ENCODE data around the gene DTD1. TPM values are rescaled to one million over a fixed set of nuclear protein-coding genes. Genes with fewer than 3 reads are reported as not detected.

The DTD1 gene
- total RNA-seq, 1 experiment from 2014 or later: 109 TPM

DNA sequence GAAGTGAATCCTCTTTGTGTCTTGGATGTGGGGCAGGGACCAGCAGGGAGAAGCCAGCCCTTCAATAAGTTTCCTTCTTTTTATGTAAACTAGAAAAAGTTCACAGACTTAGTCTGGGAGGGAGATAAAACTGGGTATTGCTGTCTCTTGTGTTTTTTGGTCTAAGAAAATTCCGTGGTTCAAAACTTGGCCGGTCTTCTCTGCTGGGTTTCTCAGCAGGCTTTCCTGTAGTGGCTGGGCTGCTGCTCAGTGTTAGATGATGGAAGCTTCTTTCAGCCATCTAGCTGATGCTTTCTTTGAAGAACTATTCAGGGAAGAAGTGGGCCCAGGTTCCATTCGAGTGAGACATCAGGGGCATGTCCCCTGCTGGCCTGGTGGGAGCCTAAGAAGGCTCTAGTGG, 155.0 kb downstream of the DTD1 start:
- BruUV-seq (replicated peaks): no TSS peak
- H3K27me3 Mint-ChIP-seq (ENCODE audit: insufficient read depth, unreplicated experiment): no peaks in the 10 kb centered on the region
- no peaks in the 10 kb centered on the region for H3K36me3 Mint-ChIP-seq (ENCODE audit: insufficient read depth, unreplicated experiment)
- TF ChIP-seq, protein P1, sequence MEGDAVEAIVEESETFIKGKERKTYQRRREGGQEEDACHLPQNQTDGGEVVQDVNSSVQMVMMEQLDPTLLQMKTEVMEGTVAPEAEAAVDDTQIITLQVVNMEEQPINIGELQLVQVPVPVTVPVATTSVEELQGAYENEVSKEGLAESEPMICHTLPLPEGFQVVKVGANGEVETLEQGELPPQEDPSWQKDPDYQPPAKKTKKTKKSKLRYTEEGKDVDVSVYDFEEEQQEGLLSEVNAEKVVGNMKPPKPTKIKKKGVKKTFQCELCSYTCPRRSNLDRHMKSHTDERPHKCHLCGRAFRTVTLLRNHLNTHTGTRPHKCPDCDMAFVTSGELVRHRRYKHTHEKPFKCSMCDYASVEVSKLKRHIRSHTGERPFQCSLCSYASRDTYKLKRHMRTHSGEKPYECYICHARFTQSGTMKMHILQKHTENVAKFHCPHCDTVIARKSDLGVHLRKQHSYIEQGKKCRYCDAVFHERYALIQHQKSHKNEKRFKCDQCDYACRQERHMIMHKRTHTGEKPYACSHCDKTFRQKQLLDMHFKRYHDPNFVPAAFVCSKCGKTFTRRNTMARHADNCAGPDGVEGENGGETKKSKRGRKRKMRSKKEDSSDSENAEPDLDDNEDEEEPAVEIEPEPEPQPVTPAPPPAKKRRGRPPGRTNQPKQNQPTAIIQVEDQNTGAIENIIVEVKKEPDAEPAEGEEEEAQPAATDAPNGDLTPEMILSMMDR (IDR thresholded peaks at IDR 0.05; ENCODE audit: insufficient read depth in 1 of 2, low read depth in 1 of 2, low read length in 1 of 2, severe bottlenecking in 1 of 2, unreplicated experiment in 1 of 2): no peak
- POLR2A ChIA-PET: no interaction called here
- no peaks in the 10 kb centered on the region for H3K4me1 Mint-ChIP-seq (ENCODE audit: low read depth, unreplicated experiment)
- intact Hi-C loops (cut with micrococcal nuclease; ENCODE audit: unreplicated experiment): no loop called here
- Histone ChIP-seq H3K4me3 (ENCODE audit: low read depth, low read length) (no peak overlapping the region), H3K9me3 (no peaks in the 10 kb centered on the region), H3K36me3 (ENCODE audit: control insufficient read depth, insufficient read depth, low read length) (no peaks in the 10 kb centered on the region), H3K4me1 (no peaks in the 10 kb centered on the region), H3K27me3 (replicated peaks; ENCODE audit: control insufficient read depth, insufficient read depth, low read length) (no peaks in the 10 kb centered on the region)
- no peak overlapping the region for H3K27ac Mint-ChIP-seq (ENCODE audit: unreplicated experiment)
- H3K9me3 Mint-ChIP-seq (ENCODE audit: unreplicated experiment): no peaks in the 10 kb centered on the region
- CTCF ChIA-PET: no interaction called here
- H3K4me3 Mint-ChIP-seq (ENCODE audit: unreplicated experiment): no peak overlapping the region
- DNase-seq: no peak

DNA sequence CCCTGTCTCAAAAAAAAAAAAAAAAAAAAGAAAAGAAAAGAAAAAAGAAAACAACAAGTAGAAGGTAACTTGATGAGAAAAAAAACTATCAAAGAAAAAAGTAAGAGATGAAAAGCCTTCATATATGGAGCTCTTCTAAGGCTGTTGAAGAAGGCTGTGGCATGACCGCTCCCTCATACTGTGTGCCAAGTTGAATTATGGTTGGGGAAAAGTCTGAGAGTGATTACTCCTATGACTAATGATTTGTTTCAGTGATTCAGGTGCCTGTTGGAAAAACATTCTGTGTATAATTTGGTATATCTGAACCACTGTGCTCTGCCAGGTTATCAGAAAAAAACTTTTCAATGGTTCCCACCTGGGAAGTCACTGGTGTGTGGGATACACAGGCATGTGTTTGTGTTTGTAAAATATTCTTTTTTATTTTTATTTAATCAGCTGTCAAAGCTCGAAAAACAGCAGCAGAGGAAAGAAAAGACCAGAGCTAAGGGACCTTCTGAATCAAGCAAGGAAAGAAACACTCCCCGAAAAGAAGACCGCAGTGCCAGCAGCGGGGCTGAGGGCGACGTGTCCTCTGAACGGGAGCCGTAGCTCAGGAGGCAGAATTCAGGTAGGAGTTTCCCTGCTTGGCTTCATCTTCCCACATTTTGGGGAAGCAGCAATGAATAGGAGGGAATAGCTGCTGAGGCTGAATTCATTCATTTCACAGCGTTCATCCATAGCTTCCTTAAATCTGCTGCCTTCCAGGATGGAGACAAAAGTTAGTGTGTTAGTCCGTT, 156.0 kb downstream of the DTD1 start:
- Histone ChIP-seq H3K4me1 (no peaks in the 10 kb centered on the region), H3K27me3 (replicated peaks; ENCODE audit: control insufficient read depth, insufficient read depth, low read length) (no peaks in the 10 kb centered on the region), H3K9me3 (no peaks in the 10 kb centered on the region), H3K36me3 (ENCODE audit: control insufficient read depth, insufficient read depth, low read length) (no peaks in the 10 kb centered on the region), H3K4me3 (ENCODE audit: low read depth, low read length) (no peak overlapping the region)
- H3K36me3 Mint-ChIP-seq (ENCODE audit: insufficient read depth, unreplicated experiment): no peaks in the 10 kb centered on the region
- no peak for DNase-seq
- H3K4me3 Mint-ChIP-seq (ENCODE audit: unreplicated experiment): no peak overlapping the region
- TF ChIP-seq, protein P1 (IDR thresholded peaks at IDR 0.05; ENCODE audit: insufficient read depth in 1 of 2, low read depth in 1 of 2, low read length in 1 of 2, severe bottlenecking in 1 of 2, unreplicated experiment in 1 of 2): no peak
- intact Hi-C loops (cut with micrococcal nuclease; ENCODE audit: unreplicated experiment): no loop called here
- ChIA-PET POLR2A (no interaction called here), CTCF (no interaction called here)
- no peaks in the 10 kb centered on the region for H3K4me1 Mint-ChIP-seq (ENCODE audit: low read depth, unreplicated experiment)
- BruUV-seq (replicated peaks): no TSS peak
- H3K27me3 Mint-ChIP-seq (ENCODE audit: insufficient read depth, unreplicated experiment): no peaks in the 10 kb centered on the region
- H3K9me3 Mint-ChIP-seq (ENCODE audit: unreplicated experiment): no peaks in the 10 kb centered on the region
- no peak overlapping the region for H3K27ac Mint-ChIP-seq (ENCODE audit: unreplicated experiment)

DNA sequence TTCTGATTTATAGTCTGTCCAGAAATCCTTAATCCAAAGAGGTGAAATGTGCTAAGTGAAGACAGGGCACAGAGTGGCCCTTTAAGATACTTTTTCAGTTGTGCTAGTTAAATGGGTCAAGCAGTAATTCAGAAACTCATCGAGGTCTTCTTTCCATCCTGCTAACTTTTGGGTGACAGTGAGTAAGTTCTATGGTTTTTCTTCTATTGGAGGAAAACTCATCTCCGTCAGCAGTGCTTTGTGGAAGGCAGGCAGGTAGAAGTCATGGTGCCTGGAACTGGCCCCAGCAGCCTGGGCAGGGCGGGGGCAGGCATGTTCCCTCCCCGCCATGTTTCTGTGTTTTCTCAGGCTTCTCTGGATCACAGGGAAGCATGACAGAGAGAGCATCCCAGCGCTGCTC, 159.2 kb downstream of the DTD1 start:
- no peaks in the 10 kb centered on the region for H3K4me1 Mint-ChIP-seq (ENCODE audit: low read depth, unreplicated experiment)
- no peaks in the 10 kb centered on the region for H3K27me3 ChIP-seq (replicated peaks; ENCODE audit: control insufficient read depth, insufficient read depth, low read length)
- no peak overlapping the region for H3K27ac Mint-ChIP-seq (ENCODE audit: unreplicated experiment)
- H3K4me3 Mint-ChIP-seq (ENCODE audit: unreplicated experiment): no peak overlapping the region
- TF ChIP-seq, protein P1 (IDR thresholded peaks at IDR 0.05; ENCODE audit: insufficient read depth in 1 of 2, low read depth in 1 of 2, low read length in 1 of 2, severe bottlenecking in 1 of 2, unreplicated experiment in 1 of 2): no peak
- H3K36me3 Mint-ChIP-seq (ENCODE audit: insufficient read depth, unreplicated experiment): no peaks in the 10 kb centered on the region
- H3K27me3 Mint-ChIP-seq (ENCODE audit: insufficient read depth, unreplicated experiment): no peaks in the 10 kb centered on the region
- intact Hi-C loops (cut with micrococcal nuclease; ENCODE audit: unreplicated experiment): no loop called here
- ChIA-PET POLR2A (no interaction called here), CTCF (no interaction called here)
- no peaks in the 10 kb centered on the region for H3K4me1 ChIP-seq
- H3K36me3 ChIP-seq (ENCODE audit: control insufficient read depth, insufficient read depth, low read length): no peaks in the 10 kb centered on the region
- DNase-seq: no peak
- H3K9me3 Mint-ChIP-seq (ENCODE audit: unreplicated experiment): no peaks in the 10 kb centered on the region
- H3K4me3 ChIP-seq (ENCODE audit: low read depth, low read length): no peak overlapping the region
- H3K9me3 ChIP-seq: no peaks in the 10 kb centered on the region
- no TSS peak for BruUV-seq (replicated peaks)

Measured in Caco-2 (cell line).